Measurements from ENCODE around the gene TDRD10.

TDRD10 gene

GRCh38 chr1:154571244-154571963, 69.4 kb downstream of the TDRD10 start:
- in situ Hi-C loops (cut with MboI; ENCODE audit: low pct_unique_long_range_greater_than_20kb, low sequenced_read_pairs), result no loop called here
- DNase-seq, result no peak

DNA sequence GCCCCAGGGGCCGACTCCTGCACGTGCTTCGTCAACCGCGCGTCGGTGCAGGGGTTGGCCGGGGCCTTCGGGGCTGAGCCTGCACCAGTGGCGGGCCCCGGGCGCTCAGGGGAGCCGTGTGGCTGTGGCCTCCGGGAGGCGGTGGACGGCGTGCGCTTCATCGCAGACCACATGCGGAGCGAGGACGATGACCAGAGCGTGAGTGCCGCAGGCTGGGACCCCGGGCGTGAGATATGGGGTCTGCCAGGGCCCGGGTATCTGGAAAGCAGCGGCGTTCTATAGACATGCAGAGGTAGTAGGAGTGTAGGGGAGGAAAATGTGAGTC, 69.9 kb downstream of the TDRD10 start:
- in situ Hi-C loops (cut with MboI; ENCODE audit: low pct_unique_long_range_greater_than_20kb, low sequenced_read_pairs), result no loop called here
- no peak for DNase-seq

- no peak for DNase-seq
- in situ Hi-C loops (cut with MboI; ENCODE audit: low pct_unique_long_range_greater_than_20kb, low sequenced_read_pairs), result no loop called here
Observed at GRCh38 chr1:154572468-154573167, 70.6 kb downstream of the TDRD10 start.

DNA sequence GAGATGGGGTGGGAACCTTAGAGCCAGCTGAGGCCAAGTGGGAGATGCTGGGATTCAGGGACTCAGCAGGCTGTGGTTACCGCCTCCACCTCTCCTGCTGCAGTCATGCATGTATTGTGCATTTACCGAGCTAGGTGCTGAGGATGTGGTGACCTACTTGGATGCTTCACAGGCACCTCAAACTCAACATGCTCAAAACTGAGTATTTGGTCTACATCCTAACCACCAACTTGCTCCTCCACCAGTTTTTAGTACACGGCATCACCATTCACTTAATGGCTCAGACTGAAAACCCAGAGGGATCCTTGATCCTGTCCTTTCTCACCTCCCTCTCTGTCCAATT, 71.1 kb downstream of the TDRD10 start:
- no peak for DNase-seq
- in situ Hi-C loops (cut with MboI; ENCODE audit: low pct_unique_long_range_greater_than_20kb, low sequenced_read_pairs), result no loop called here

GRCh38 chr1:154574716-154575115, 72.7 kb downstream of the TDRD10 start:
- DNase-seq, result no peak
- in situ Hi-C loops (cut with MboI; ENCODE audit: low pct_unique_long_range_greater_than_20kb, low sequenced_read_pairs), result no loop called here

DNA sequence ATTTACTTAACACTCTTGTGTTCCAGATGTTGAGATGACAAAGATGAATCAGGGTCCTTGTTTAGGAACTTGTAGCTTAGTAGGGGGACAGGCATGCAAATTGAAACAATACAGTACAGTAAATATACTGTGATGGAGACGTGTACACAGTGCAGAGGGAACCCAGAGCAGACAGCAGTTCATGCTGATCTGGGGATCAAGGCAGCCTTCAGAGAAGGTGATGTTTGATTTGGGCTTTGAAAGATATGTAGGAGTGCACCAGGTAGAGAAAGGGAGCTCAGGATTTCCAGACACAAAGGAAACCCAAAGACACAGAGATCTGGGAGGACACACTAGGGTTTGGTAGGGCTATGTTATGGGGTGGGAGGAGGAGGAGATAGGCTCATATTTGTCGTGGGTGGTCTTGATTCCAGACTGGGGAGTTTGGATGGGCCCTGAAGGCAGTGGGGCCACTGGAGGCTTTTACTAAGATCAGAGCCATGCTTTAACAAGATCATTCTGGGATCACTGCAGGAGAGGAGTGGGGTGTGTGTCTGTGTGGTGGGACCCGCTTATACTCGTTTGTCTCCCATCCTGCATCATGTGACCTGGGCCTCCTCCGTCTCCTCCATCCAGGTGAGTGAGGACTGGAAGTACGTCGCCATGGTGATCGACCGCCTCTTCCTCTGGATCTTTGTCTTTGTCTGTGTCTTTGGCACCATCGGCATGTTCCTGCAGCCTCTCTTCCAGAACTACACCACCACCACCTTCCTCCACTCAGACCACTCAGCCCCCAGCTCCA, 73.3 kb downstream of the TDRD10 start:
- DNase-seq, result no peak
- in situ Hi-C loops (cut with MboI; ENCODE audit: low pct_unique_long_range_greater_than_20kb, low sequenced_read_pairs), result no loop called here

- DNase-seq, result no peak
- in situ Hi-C loops (cut with MboI; ENCODE audit: low pct_unique_long_range_greater_than_20kb, low sequenced_read_pairs), result no loop called here
Observed at GRCh38 chr1:154575951-154576566, 74.0 kb downstream of the TDRD10 start.

GRCh38 chr1:154577346-154578057, 75.5 kb downstream of the TDRD10 start:
- no peak for DNase-seq
- in situ Hi-C loops (cut with MboI; ENCODE audit: low pct_unique_long_range_greater_than_20kb, low sequenced_read_pairs), result no loop called here

GRCh38 chr1:154578058-154578418, 76.0 kb downstream of the TDRD10 start:
- no peak for DNase-seq
- in situ Hi-C loops (cut with MboI; ENCODE audit: low pct_unique_long_range_greater_than_20kb, low sequenced_read_pairs), result no loop called here

DNA sequence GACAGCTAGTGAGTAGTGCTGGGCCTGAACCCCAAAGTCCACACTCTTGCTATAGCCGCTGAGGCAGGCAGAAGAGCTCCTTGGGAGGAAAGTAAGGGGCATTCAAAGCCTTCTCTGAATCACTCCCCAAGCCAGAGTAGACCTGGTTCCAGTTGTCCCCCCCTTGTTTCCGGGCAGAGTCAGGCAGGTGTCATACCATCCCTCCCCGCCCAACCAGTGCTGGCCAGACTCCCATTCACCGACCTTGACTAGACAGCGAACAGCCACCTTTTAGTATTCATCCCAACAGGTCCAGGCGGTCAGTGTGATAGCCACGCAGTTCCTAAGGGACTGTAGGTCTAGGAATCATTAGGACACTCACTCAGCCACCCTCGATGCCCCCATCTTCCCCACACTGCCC, 77.4 kb downstream of the TDRD10 start:
- in situ Hi-C loops (cut with MboI; ENCODE audit: low pct_unique_long_range_greater_than_20kb, low sequenced_read_pairs), result no loop called here
- DNase-seq, result no peak

- no peak for DNase-seq
- in situ Hi-C loops (cut with MboI; ENCODE audit: low pct_unique_long_range_greater_than_20kb, low sequenced_read_pairs), result no loop called here
Observed at GRCh38 chr1:154581766-154582165, 79.7 kb downstream of the TDRD10 start.

- in situ Hi-C loops (cut with MboI; ENCODE audit: low pct_unique_long_range_greater_than_20kb, low sequenced_read_pairs), result no loop called here
- DNase-seq, result no peak
Observed at GRCh38 chr1:154582885-154583284, 80.9 kb downstream of the TDRD10 start.

GRCh38 chr1:154583773-154584172, 81.8 kb downstream of the TDRD10 start:
- no peak for DNase-seq
- in situ Hi-C loops (cut with MboI; ENCODE audit: low pct_unique_long_range_greater_than_20kb, low sequenced_read_pairs), result no loop called here

GRCh38 chr1:154584267-154584994, 82.4 kb downstream of the TDRD10 start:
- DNase-seq, result no peak
- in situ Hi-C loops (cut with MboI; ENCODE audit: low pct_unique_long_range_greater_than_20kb, low sequenced_read_pairs), result no loop called here

DNA sequence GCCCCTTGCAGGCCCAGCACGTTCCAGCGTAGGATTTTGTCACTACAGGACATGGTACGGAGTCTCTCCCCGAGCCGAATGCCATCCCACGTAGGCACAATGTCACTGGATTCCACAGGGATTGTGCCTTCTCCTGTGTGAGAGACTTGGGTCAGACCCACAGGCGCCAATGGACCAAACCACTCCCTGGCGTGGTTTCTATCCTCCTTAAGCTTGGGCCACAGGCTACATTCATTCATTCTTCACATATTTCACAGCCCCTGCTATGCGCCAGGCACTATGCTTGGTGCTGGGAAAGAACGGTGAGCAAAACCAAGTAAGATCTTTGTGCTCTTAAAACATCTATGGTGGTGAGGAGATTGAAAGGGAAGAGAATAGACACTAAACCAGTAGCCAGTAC, 84.2 kb downstream of the TDRD10 start:
- in situ Hi-C loops (cut with MboI; ENCODE audit: low pct_unique_long_range_greater_than_20kb, low sequenced_read_pairs), result no loop called here
- DNase-seq, result no peak

GRCh38 chr1:154586641-154587040, 84.6 kb downstream of the TDRD10 start:
- in situ Hi-C loops (cut with MboI; ENCODE audit: low pct_unique_long_range_greater_than_20kb, low sequenced_read_pairs), result no loop called here
- DNase-seq, result no peak

DNA sequence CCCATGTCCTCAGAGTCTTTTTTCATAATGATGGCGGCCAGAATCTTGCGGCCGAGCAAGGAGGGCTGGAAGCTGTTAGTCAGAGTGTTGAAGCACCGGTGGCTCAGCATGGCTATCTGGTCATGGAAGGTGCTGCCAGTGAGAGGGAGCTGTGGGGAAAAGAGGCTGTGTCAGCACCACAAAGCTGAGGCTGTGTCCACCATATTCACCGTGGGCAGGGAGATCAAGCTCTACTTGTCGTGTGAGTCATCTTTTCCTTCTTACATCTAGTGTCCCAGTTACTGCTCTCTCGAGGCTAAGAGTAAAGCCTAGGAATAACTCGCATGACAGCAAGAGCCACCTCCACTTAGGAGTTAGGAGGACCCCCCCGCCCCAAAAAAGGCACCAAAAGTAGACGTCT, 87.8 kb downstream of the TDRD10 start:
- in situ Hi-C loops (cut with MboI; ENCODE audit: low pct_unique_long_range_greater_than_20kb, low sequenced_read_pairs), result no loop called here
- no peak for DNase-seq

DNA sequence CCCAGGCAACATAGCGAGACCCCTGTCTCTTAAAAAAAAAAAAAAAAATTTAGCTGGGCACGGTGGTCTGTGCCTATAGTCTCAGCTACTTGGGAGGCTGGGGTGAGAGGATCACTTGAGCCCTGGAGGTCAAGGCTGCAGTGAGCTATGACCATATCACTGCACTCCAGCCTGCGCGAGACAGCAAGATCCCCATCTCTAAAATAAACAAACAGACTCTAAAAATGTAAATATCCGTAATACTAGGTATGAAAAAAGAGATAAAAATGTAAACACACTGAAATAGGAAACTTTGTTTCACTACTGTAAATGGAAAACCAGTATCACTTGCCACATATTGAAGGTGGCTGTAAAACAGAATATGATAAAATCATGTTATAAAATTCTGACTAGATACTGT, 88.7 kb downstream of the TDRD10 start:
- DNase-seq, result no peak
- in situ Hi-C loops (cut with MboI; ENCODE audit: low pct_unique_long_range_greater_than_20kb, low sequenced_read_pairs), result no loop called here

DNA sequence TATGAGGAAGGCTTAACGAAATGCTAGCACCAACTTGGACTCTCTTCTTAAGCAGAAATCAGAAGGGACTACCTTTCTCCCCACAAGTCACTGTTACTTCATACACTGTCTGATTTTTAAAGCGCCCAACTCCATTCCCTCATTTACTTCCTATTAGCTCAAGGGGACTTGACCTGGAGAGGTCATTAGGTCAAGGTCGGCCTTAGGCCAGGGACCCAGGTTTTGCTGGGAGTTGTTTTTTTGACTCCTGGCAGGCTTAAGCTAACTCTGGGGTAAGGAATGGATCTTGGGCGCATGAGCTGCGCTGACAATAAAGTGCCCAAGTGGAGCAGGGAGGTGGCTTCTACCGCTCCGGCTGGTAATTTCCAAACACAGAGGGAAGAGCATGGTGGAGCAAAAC, 89.2 kb downstream of the TDRD10 start:
- in situ Hi-C loops (cut with MboI; ENCODE audit: low pct_unique_long_range_greater_than_20kb, low sequenced_read_pairs), result no loop called here
- DNase-seq, result no peak
